ENCODE data around the gene SLC22A16. TPM values are rescaled to one million over a fixed set of nuclear protein-coding genes. Genes with fewer than 3 reads are reported as not detected.

Gene SLC22A16
- total RNA-seq, 1 experiment from 2014 or later = not detected

DNA sequence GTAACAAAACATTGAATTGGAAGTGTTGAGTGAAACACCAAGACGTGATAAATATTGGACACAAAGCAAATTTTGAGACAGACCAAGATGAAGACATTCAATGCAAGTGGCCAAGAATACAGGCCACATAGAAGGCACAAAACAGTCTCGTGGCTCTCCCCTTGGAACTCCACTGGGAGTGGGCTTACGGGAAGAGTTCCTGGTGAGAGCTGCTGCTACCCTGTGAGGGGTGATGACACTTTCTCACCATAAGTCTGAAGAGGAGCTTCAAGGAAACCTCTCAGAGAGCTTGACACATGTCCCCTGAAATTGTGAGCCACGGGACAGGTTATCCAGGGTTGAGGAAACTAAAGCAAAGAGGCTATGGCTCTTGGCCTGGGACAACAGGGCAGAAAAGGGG lies 48.6 kb upstream of the SLC22A16 start:
- ATAC-seq (no peak), DNase-seq (ENCODE audit: low read depth, low spot score) (no peak)
- Histone ChIP-seq H3K36me3 (ENCODE audit: control insufficient read depth in 1 of 2, insufficient read depth in 2 of 2, low read length in 2 of 2) (no peaks in the 10 kb centered on the region), H3K79me2 (ENCODE audit: insufficient read depth, low read length) (no peaks in the 10 kb centered on the region), H3K27ac (ENCODE audit: low read depth, low read length) (no peak overlapping the region), H3K4me1 (ENCODE audit: control insufficient read depth in 1 of 2, insufficient read depth in 2 of 2, low read length in 2 of 2) (peaks cover 0 to 18% of the 10 kb centered on the region in 2 experiments; a peak in 2 of 4 replicates), H3K4me2 (ENCODE audit: low read length) (no peak overlapping the region), H3K4me3 (replicated peaks in 1 of 2; ENCODE audit: low read depth in 1 of 2, low read length in 2 of 2) (no peak overlapping the region), H4K20me1 (ENCODE audit: insufficient read depth) (no peaks in the 10 kb centered on the region), H2AFZ (ENCODE audit: low read depth, low read length, poor library complexity, severe bottlenecking) (no peak overlapping the region), H3K9ac (ENCODE audit: low read length) (no peak overlapping the region), H3K9me3 (ENCODE audit: control insufficient read depth in 1 of 2, insufficient read depth in 1 of 2, low read depth in 1 of 2, low read length in 2 of 2) (no peaks in the 10 kb centered on the region), H3K27me3 (ENCODE audit: insufficient read depth, low read length) (no peaks in the 10 kb centered on the region), H3K9me2 (ENCODE audit: insufficient read depth) (no peaks in the 10 kb centered on the region)
- TF ChIP-seq, protein P1, sequence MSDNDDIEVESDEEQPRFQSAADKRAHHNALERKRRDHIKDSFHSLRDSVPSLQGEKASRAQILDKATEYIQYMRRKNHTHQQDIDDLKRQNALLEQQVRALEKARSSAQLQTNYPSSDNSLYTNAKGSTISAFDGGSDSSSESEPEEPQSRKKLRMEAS (IDR thresholded peaks at IDR 0.05) = no peak
- no peak for TF ChIP-seq EZH2phosphoT487 (IDR thresholded peaks at IDR 0.05; ENCODE audit: borderline replicate concordance)
- TF ChIP-seq YY1 (IDR thresholded peaks at IDR 0.05; ENCODE audit: extremely low read depth, insufficient replicate concordance, low read depth, low read length) = no peak
- ChIA-PET CTCF (no interaction called here), RAD21 (ENCODE audit: low non-redundant PET in 1 of 2, low total read pairs in 2 of 2, uncharacterized antibody in 2 of 2, unreplicated experiment in 2 of 2) (no interaction called here), POLR2A (no interaction called here)
- no TSS peak for BruUV-seq (replicated peaks)
- intact Hi-C loops (cut with micrococcal nuclease) = loop anchor here (5.0 kb wide), 2 partner anchors 157 to 352 kb away; no protein-coding TSS in a partner anchor

GRCh38 chr6:110524305-110524704 lies 47.9 kb upstream of the SLC22A16 start:
- intact Hi-C loops (cut with micrococcal nuclease) = no loop called here
- H3K4me1 ChIP-seq (ENCODE audit: control insufficient read depth in 1 of 2, insufficient read depth in 2 of 2, low read length in 2 of 2) = peaks cover 0 to 15% of the 10 kb centered on the region in 2 experiments; a peak in 2 of 4 replicates

More at GRCh38 chr6:110524305-110524704, 47.9 kb upstream of the SLC22A16 start:
- TF ChIP-seq TCF7L2 (IDR thresholded peaks at IDR 0.05; ENCODE audit: borderline replicate concordance, extremely low read depth, insufficient read depth, insufficient read length) (no peak), POLR2A (IDR thresholded peaks at IDR 0.05; ENCODE audit: borderline replicate concordance, extremely low read depth, insufficient read depth, insufficient read length) (no peak), ELF1 (IDR thresholded peaks at IDR 0.05; ENCODE audit: borderline replicate concordance, low read depth) (no peak), SIN3A (IDR thresholded peaks at IDR 0.05; ENCODE audit: low read depth) (no peak), ZFX (IDR thresholded peaks at IDR 0.05) (no peak), JUND (IDR thresholded peaks at IDR 0.05) (no peak), ZNF274 (IDR thresholded peaks at IDR 0.05; ENCODE audit: low read depth, low read length) (no peak), ATF3 (IDR thresholded peaks at IDR 0.05) (no peak), CBX3 (IDR thresholded peaks at IDR 0.05; ENCODE audit: low read depth) (no peak), EGR1 (IDR thresholded peaks at IDR 0.05; ENCODE audit: low read depth) (no peak)
- TF ChIP-seq, protein P1 (IDR thresholded peaks at IDR 0.05) = no peak
- TF ChIP-seq, protein P2, sequence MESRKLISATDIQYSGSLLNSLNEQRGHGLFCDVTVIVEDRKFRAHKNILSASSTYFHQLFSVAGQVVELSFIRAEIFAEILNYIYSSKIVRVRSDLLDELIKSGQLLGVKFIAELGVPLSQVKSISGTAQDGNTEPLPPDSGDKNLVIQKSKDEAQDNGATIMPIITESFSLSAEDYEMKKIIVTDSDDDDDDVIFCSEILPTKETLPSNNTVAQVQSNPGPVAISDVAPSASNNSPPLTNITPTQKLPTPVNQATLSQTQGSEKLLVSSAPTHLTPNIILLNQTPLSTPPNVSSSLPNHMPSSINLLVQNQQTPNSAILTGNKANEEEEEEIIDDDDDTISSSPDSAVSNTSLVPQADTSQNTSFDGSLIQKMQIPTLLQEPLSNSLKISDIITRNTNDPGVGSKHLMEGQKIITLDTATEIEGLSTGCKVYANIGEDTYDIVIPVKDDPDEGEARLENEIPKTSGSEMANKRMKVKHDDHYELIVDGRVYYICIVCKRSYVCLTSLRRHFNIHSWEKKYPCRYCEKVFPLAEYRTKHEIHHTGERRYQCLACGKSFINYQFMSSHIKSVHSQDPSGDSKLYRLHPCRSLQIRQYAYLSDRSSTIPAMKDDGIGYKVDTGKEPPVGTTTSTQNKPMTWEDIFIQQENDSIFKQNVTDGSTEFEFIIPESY (IDR thresholded peaks at IDR 0.05; ENCODE audit: extremely low read depth, insufficient replicate concordance, low read length) = no peak
- no peaks in the 10 kb centered on the region for H3K9me2 ChIP-seq (ENCODE audit: insufficient read depth)
- H3K4me2 ChIP-seq (ENCODE audit: low read length) = no peak overlapping the region
- no peaks in the 10 kb centered on the region for H3K36me3 ChIP-seq (ENCODE audit: control insufficient read depth in 1 of 2, insufficient read depth in 2 of 2, low read length in 2 of 2)
- no peak overlapping the region for H3K9ac ChIP-seq (ENCODE audit: low read length)
- ChIA-PET RAD21 (ENCODE audit: low non-redundant PET in 1 of 2, low total read pairs in 2 of 2, uncharacterized antibody in 2 of 2, unreplicated experiment in 2 of 2) (no interaction called here), POLR2A (no interaction called here), CTCF (no interaction called here)
- BruUV-seq (replicated peaks) = no TSS peak
- H3K9me3 ChIP-seq (ENCODE audit: control insufficient read depth in 1 of 2, insufficient read depth in 1 of 2, low read depth in 1 of 2, low read length in 2 of 2) = no peaks in the 10 kb centered on the region
- H3K4me3 ChIP-seq (replicated peaks in 1 of 2; ENCODE audit: low read depth in 1 of 2, low read length in 2 of 2) = no peak overlapping the region
- no peak overlapping the region for H2AFZ ChIP-seq (ENCODE audit: low read depth, low read length, poor library complexity, severe bottlenecking)
- DNase-seq (ENCODE audit: low read depth, low spot score) (no peak), ATAC-seq (no peak)
- H3K79me2 ChIP-seq (ENCODE audit: insufficient read depth, low read length) = no peaks in the 10 kb centered on the region
- H3K27ac ChIP-seq (ENCODE audit: low read depth, low read length) = no peak overlapping the region
- no peaks in the 10 kb centered on the region for H3K27me3 ChIP-seq (ENCODE audit: insufficient read depth, low read length)
- no peaks in the 10 kb centered on the region for H4K20me1 ChIP-seq (ENCODE audit: insufficient read depth)

Data from HCT116 (cell line).